Astrocyte (in vitro differentiated cells and primary cell): Measurements from ENCODE around the gene UBR1. TPM values are rescaled to one million over a fixed set of nuclear protein-coding genes. Genes with fewer than 3 reads are reported as not detected.

Experiments
- DNase-seq: peaks from one replicate; pipeline ENCODE4 v3.0.0-alpha.2; 2010; ENCODE audit warnings: low read depth
- FAIRE-seq: peaks from 2 replicates; lab custom pipeline; 2011; peaks lifted over from hg19 to GRCh38; lab: Jason Lieb, UNC
- H2AFZ ChIP-seq: 2 replicates; pipeline ENCODE4 v1.6.0; 2012; ENCODE audit warnings: low read depth, low read length, inconsistent platforms
- H3K27ac ChIP-seq: 2 replicates; pipeline ENCODE4 v1.5.1; 2011; ENCODE audit warnings: low read depth, low read length, inconsistent platforms
- H3K27me3 ChIP-seq: 2 replicates; pipeline ENCODE4 v1.6.0; 2011; ENCODE audit warnings: low read length, inconsistent platforms; ENCODE audit not compliant: insufficient read depth
- H3K36me3 ChIP-seq: 2 replicates; pipeline ENCODE4 v1.5.1; 2011; ENCODE audit warnings: low read length, inconsistent platforms; ENCODE audit not compliant: insufficient read depth
- H3K4me1 ChIP-seq: 2 replicates; pipeline ENCODE4 v1.5.1; 2011; ENCODE audit warnings: low read length, inconsistent platforms; ENCODE audit not compliant: insufficient read depth
- H3K4me2 ChIP-seq: 2 replicates; pipeline ENCODE4 v1.6.0; 2012; ENCODE audit warnings: low read length, inconsistent platforms
- H3K4me3 ChIP-seq: 2 replicates; pipeline ENCODE4 v1.5.1; 2011; ENCODE audit warnings: low read depth, mild to moderate bottlenecking, low read length, inconsistent platforms; ENCODE audit not compliant: insufficient read depth
- H3K79me2 ChIP-seq: 2 replicates; pipeline ENCODE4 v1.6.0; 2012; ENCODE audit warnings: mild to moderate bottlenecking, low read length, inconsistent platforms; ENCODE audit not compliant: insufficient read depth
- H3K9ac ChIP-seq: 2 replicates; pipeline ENCODE4 v1.6.0; 2012; ENCODE audit warnings: mild to moderate bottlenecking, low read length, inconsistent platforms
- H3K9me3 ChIP-seq: 2 replicates; pipeline ENCODE4 v1.5.1; 2012; ENCODE audit warnings: low read depth, mild to moderate bottlenecking, low read length, inconsistent platforms; ENCODE audit not compliant: insufficient read depth
- H4K20me1 ChIP-seq: 2 replicates; pipeline ENCODE4 v1.6.0; 2012; ENCODE audit warnings: low read length, inconsistent platforms; ENCODE audit not compliant: insufficient read depth
- H3K27ac Mint-ChIP-seq: one replicate; pipeline ENCODE4 v1.8.0; 2021; ENCODE audit warnings: mild to moderate bottlenecking, mixed read lengths; ENCODE audit not compliant: unreplicated experiment
- H3K27me3 Mint-ChIP-seq: one replicate; pipeline ENCODE4 v1.8.0; 2021; ENCODE audit warnings: low read depth, mixed read lengths; ENCODE audit not compliant: unreplicated experiment
- H3K36me3 Mint-ChIP-seq: one replicate; pipeline ENCODE4 v1.8.0; 2021; ENCODE audit warnings: low read depth, mixed read lengths; ENCODE audit not compliant: unreplicated experiment
- H3K4me1 Mint-ChIP-seq: one replicate; pipeline ENCODE4 v1.8.0; 2021; ENCODE audit warnings: low read depth, mixed read lengths; ENCODE audit not compliant: unreplicated experiment
- H3K4me3 Mint-ChIP-seq: one replicate; pipeline ENCODE4 v1.8.0; 2021; ENCODE audit warnings: mild to moderate bottlenecking, moderate library complexity, mixed read lengths; ENCODE audit not compliant: unreplicated experiment
- H3K9me3 Mint-ChIP-seq: one replicate; pipeline ENCODE4 v1.8.0; 2021; ENCODE audit warnings: mild to moderate bottlenecking, mixed read lengths; ENCODE audit not compliant: unreplicated experiment
- EZH2 ChIP-seq: IDR thresholded peaks from 2 replicates; pipeline ENCODE4 v1.6.1; 2012; ENCODE audit warnings: mild to moderate bottlenecking, low read length, inconsistent platforms; ENCODE audit not compliant: insufficient read depth
- total RNA-seq: library from RNA; stranded (reverse); gene quantifications from 2 replicates; pipeline ENCODE4 v1.2.1, GENCODE V29; 2021
- TF ChIP-seq, protein P1 (sequence below): IDR thresholded peaks from 2 replicates; pipeline ENCODE4 v1.5.1; 2011; ENCODE audit warnings: low read depth, mild to moderate bottlenecking, inconsistent platforms, low read length, moderate library complexity; ENCODE audit not compliant: insufficient read depth

Gene UBR1
- total RNA-seq, 1 donor from 2014 or later: 25.7 TPM

DNA sequence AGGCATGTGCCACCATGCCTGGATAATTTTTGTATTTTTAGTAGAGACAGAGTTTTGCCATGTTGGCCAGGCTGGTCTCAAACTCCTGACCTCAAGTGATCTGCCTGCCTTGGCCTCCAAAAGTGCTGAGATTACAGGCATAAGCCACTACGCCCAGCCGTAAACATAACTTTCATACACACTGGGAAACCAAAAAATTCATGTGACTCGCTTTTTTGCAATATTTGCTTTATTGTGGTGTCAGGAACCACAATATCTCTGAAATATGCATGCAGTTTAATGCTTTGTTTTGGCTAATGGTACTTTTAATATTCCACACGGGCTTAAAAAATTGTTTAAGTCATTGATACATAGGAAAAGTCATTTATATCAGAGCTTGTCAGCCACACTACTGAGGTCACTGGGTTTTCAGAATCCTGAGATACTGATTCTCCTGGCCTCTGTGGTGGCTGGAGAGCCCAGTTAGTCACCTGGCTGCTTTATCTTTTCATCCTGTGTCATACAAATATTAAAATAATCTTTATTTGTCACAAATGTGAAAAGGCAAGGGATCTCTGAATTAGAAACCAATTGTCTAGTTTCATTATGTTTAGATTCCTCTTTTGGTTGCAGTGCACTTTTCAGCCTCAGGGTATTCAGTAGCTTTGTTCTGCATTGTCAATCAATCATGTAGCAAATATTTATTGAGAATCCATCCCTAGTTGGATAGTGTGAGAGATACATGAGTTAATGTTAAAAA lies 37.5 kb upstream of the UBR1 start:
- DNase-seq (no peak), FAIRE-seq (no peak)
- H3K4me3 ChIP-seq: no peak overlapping the region
- no peaks in the 10 kb centered on the region for H3K79me2 ChIP-seq
- no peaks in the 10 kb centered on the region for H3K36me3 ChIP-seq
- H3K4me3 Mint-ChIP-seq: no peak overlapping the region
- H3K27me3 ChIP-seq: no peaks in the 10 kb centered on the region
- H2AFZ ChIP-seq: no peak overlapping the region
- H3K4me1 ChIP-seq: no peaks in the 10 kb centered on the region
- no peaks in the 10 kb centered on the region for H3K27me3 Mint-ChIP-seq
- no peak overlapping the region for H3K9ac ChIP-seq
- peaks cover 28% of the 10 kb centered on the region for H3K36me3 Mint-ChIP-seq
- no peaks in the 10 kb centered on the region for H4K20me1 ChIP-seq
- H3K9me3 ChIP-seq: no peaks in the 10 kb centered on the region
- H3K27ac Mint-ChIP-seq: no peak overlapping the region
- H3K9me3 Mint-ChIP-seq: peaks cover 3% of the 10 kb centered on the region
- TF ChIP-seq EZH2: no peak
- TF ChIP-seq, protein P1, sequence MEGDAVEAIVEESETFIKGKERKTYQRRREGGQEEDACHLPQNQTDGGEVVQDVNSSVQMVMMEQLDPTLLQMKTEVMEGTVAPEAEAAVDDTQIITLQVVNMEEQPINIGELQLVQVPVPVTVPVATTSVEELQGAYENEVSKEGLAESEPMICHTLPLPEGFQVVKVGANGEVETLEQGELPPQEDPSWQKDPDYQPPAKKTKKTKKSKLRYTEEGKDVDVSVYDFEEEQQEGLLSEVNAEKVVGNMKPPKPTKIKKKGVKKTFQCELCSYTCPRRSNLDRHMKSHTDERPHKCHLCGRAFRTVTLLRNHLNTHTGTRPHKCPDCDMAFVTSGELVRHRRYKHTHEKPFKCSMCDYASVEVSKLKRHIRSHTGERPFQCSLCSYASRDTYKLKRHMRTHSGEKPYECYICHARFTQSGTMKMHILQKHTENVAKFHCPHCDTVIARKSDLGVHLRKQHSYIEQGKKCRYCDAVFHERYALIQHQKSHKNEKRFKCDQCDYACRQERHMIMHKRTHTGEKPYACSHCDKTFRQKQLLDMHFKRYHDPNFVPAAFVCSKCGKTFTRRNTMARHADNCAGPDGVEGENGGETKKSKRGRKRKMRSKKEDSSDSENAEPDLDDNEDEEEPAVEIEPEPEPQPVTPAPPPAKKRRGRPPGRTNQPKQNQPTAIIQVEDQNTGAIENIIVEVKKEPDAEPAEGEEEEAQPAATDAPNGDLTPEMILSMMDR: no peak
- H3K4me1 Mint-ChIP-seq: no peaks in the 10 kb centered on the region
- H3K27ac ChIP-seq: no peak overlapping the region
- no peak overlapping the region for H3K4me2 ChIP-seq

DNA sequence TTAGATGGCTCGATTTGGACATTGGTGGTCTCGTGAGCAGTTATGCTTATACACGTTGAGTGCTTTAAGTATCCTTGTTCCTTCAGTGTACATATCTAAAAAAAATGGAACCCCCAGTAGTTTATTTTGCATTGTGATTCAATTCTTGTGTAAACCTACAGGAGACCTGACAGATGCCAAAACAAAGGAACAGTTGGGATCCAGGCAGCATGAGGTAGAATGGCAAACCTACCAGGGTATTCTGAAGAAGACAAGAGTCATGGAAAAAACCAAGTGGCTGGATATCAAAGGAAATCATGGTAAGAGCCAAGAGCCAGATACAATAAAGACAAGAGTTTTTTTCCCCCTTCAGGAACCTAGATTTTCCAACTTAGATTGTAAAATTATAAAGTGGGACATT lies 29.5 kb upstream of the UBR1 start:
- Mint-ChIP-seq H3K27me3 (no peaks in the 10 kb centered on the region), H3K36me3 (peaks cover 14% of the 10 kb centered on the region), H3K4me3 (no peak overlapping the region), H3K27ac (no peak overlapping the region), H3K9me3 (no peaks in the 10 kb centered on the region), H3K4me1 (peaks cover 7% of the 10 kb centered on the region)
- Histone ChIP-seq H4K20me1 (no peaks in the 10 kb centered on the region), H3K9me3 (no peaks in the 10 kb centered on the region), H3K4me3 (no peak overlapping the region), H2AFZ (no peak overlapping the region), H3K79me2 (peaks cover 5% of the 10 kb centered on the region), H3K9ac (no peak overlapping the region), H3K27ac (no peak overlapping the region), H3K27me3 (no peaks in the 10 kb centered on the region), H3K4me1 (peaks cover 7% of the 10 kb centered on the region), H3K4me2 (no peak overlapping the region), H3K36me3 (no peaks in the 10 kb centered on the region)
- FAIRE-seq (no peak), DNase-seq (no peak)
- no peak for TF ChIP-seq EZH2
- TF ChIP-seq, protein P1: no peak

DNA sequence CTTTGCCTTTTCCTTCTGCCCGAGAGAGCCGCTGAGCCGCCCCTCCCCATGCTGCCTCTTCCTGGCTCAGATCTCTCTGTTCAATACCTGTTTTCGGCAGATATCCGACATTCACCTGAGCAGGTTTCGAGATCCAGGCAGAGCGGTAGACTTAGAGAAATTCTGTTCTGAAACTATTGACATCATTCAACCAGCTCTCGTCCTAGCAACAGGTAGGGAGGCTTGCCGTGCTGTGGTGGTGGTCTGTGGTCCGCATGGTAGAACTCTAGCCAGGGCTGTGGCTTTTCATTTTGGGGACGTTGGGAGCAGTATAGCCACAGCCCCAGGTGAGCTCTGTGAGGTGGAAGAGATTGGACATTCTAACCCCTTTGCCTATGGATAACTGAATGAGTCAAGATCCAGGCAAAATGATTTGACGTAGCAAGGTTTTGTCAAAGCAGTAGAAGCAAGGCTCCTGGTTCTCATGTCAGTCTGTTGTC lies 28.4 kb upstream of the UBR1 start:
- Histone ChIP-seq H3K9me3 (no peaks in the 10 kb centered on the region), H3K4me3 (peak overlapping the region; percentile 84), H2AFZ (peak overlapping the region; percentile 90), H3K27ac (no peak overlapping the region), H3K79me2 (peaks cover 5% of the 10 kb centered on the region), H3K36me3 (no peaks in the 10 kb centered on the region), H4K20me1 (no peaks in the 10 kb centered on the region), H3K9ac (peak overlapping the region; percentile 79), H3K4me2 (peak overlapping the region; percentile 91), H3K27me3 (no peaks in the 10 kb centered on the region), H3K4me1 (peaks cover 7% of the 10 kb centered on the region)
- no peaks in the 10 kb centered on the region for H3K9me3 Mint-ChIP-seq
- no peaks in the 10 kb centered on the region for H3K27me3 Mint-ChIP-seq
- H3K4me3 Mint-ChIP-seq: peak overlapping the region; percentile 94
- DNase-seq (no peak), FAIRE-seq (no peak)
- peaks cover 7% of the 10 kb centered on the region for H3K4me1 Mint-ChIP-seq
- TF ChIP-seq EZH2: no peak
- TF ChIP-seq, protein P1: no peak
- H3K27ac Mint-ChIP-seq: peak overlapping the region; percentile 58
- H3K36me3 Mint-ChIP-seq: peaks cover 5% of the 10 kb centered on the region
